ENCODE results near the gene SPX.

- TF ChIP-seq CTCF (IDR thresholded peaks at IDR 0.05) (no peak), POLR2AphosphoS5 (IDR thresholded peaks at IDR 0.05) (no peak), EP300 (IDR thresholded peaks at IDR 0.05) (no peak)
Measured at GRCh38 chr12:21502872-21503271, 23.2 kb upstream of the SPX start.

Data from gastroesophageal sphincter (tissue), 3 donors.